Measurements from ENCODE around the gene HTR4.

The HTR4 gene

DNA sequence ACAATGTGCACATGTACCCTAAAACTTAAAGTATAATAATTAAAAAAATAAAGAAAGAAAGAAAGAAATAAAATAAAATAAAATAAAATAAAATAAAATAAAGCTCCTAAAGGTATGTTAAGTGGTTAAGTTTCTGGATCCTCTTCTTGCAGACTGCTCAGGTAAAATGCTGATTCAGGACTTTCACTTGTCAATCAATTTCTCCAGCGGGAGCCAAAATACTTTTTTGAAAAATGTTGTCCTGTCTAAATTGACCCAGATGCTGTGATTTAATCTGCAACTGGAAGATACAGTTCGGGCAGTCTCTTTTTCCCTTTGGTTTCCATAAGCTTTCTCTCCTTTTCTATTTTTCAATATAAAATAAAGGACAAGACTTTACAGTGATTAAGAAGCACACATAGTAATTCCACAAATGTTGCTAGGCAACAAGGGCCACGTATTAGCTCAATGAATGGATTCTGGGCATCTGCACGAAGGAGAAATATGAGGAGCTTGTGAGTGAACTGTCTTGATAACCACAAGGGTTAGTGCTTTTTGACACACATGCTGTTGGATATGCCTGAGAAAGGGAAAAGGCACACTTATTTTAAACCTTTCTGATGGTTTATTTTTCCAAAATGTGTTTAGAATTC, 38.6 kb downstream of the HTR4 start:
- H3K4me3 ChIP-seq (ENCODE audit: low read length in 2 of 2): no peak overlapping the region
- H2BK15ac ChIP-seq (ENCODE audit: low read length): no peak overlapping the region
- no peaks in the 10 kb centered on the region for H3K36me3 ChIP-seq (replicated peaks in 1 of 2; ENCODE audit: control insufficient read depth in 2 of 2, insufficient read depth in 2 of 2, low read length in 2 of 2)
- H3K18ac ChIP-seq (ENCODE audit: low read length): no peak overlapping the region
- H4K91ac ChIP-seq (ENCODE audit: low read depth, low read length, poor library complexity): no peak overlapping the region
- no peak for DNase-seq (ENCODE audit: low spot score)
- H3K9me3 ChIP-seq (replicated peaks in 1 of 2; ENCODE audit: control insufficient read depth in 2 of 2, insufficient read depth in 1 of 2, low read depth in 1 of 2, low read length in 2 of 2): no peaks in the 10 kb centered on the region
- no peak overlapping the region for H2AK5ac ChIP-seq (ENCODE audit: low read depth, low read length)
- no peaks in the 10 kb centered on the region for H3K4me1 ChIP-seq (ENCODE audit: control insufficient read depth in 2 of 2, insufficient read depth in 1 of 2, low read depth in 1 of 2, low read length in 2 of 2)
- H2BK5ac ChIP-seq (ENCODE audit: low read length): no peak overlapping the region
- no peak overlapping the region for H3K23ac ChIP-seq (ENCODE audit: low read depth, low read length, poor library complexity)
- H2AFZ ChIP-seq (ENCODE audit: low read length): no peak overlapping the region
- H2BK120ac ChIP-seq (ENCODE audit: low read depth, low read length): no peak overlapping the region
- no peaks in the 10 kb centered on the region for H3K79me1 ChIP-seq (ENCODE audit: low read depth, low read length)
- H3K4me2 ChIP-seq (ENCODE audit: insufficient read depth, low read length, poor library complexity, severe bottlenecking): no peak overlapping the region
- no peak overlapping the region for H4K8ac ChIP-seq (ENCODE audit: low read depth, low read length)
- no peak overlapping the region for H3K4ac ChIP-seq (ENCODE audit: low read length)
- H3K14ac ChIP-seq (ENCODE audit: low read length): no peak overlapping the region
- no peak overlapping the region for H3K27ac ChIP-seq (replicated peaks; ENCODE audit: low read length)
- H3K27me3 ChIP-seq (ENCODE audit: control insufficient read depth in 3 of 3, insufficient read depth in 3 of 3, low read depth in 1 of 3, low read length in 3 of 3): no peaks in the 10 kb centered on the region
- no peak overlapping the region for H2BK12ac ChIP-seq (ENCODE audit: low read length)
- WGBS, 2 donors (ENCODE audit: extremely low coverage in 2 of 2, insufficient read length in 2 of 2, insufficient replicate concordance in 1 of 2): no CpG with 5 or more reads among the region's 4 CpGs
- H3K9ac ChIP-seq (ENCODE audit: low read depth, low read length, poor library complexity): no peak overlapping the region

DNA sequence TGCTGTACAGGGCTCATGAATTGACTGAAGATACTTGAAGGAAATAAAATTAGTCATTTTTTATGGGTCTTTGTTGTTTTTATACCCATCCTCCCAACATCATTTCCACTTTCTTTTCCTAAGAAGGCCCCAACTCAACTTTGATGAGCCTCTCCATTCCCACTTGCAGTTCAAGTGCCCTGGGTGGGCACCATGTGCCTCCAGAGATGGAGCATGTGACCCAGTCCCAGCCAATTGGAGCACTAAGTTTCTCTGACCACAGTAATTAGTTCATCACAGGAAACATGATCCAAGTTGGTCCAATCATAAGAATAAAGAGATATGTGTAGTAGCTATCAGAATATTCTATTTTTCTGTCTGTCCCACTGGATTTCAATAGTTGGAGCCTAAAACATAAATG, 46.9 kb downstream of the HTR4 start:
- Histone ChIP-seq H2BK15ac (ENCODE audit: low read length) (no peak overlapping the region), H3K4me2 (ENCODE audit: insufficient read depth, low read length, poor library complexity, severe bottlenecking) (no peak overlapping the region), H3K9me3 (replicated peaks in 1 of 2; ENCODE audit: control insufficient read depth in 2 of 2, insufficient read depth in 1 of 2, low read depth in 1 of 2, low read length in 2 of 2) (no peaks in the 10 kb centered on the region), H3K4ac (ENCODE audit: low read length) (no peak overlapping the region), H3K23ac (ENCODE audit: low read depth, low read length, poor library complexity) (no peak overlapping the region), H2BK12ac (ENCODE audit: low read length) (no peak overlapping the region), H3K36me3 (replicated peaks in 1 of 2; ENCODE audit: control insufficient read depth in 2 of 2, insufficient read depth in 2 of 2, low read length in 2 of 2) (no peaks in the 10 kb centered on the region), H3K27me3 (ENCODE audit: control insufficient read depth in 3 of 3, insufficient read depth in 3 of 3, low read depth in 1 of 3, low read length in 3 of 3) (no peaks in the 10 kb centered on the region), H3K27ac (replicated peaks; ENCODE audit: low read length) (no peak overlapping the region), H3K4me3 (ENCODE audit: low read length in 2 of 2) (no peak overlapping the region), H2BK120ac (ENCODE audit: low read depth, low read length) (no peak overlapping the region), H3K9ac (ENCODE audit: low read depth, low read length, poor library complexity) (no peak overlapping the region), H3K79me1 (ENCODE audit: low read depth, low read length) (no peaks in the 10 kb centered on the region), H3K4me1 (ENCODE audit: control insufficient read depth in 2 of 2, insufficient read depth in 1 of 2, low read depth in 1 of 2, low read length in 2 of 2) (no peaks in the 10 kb centered on the region), H2AFZ (ENCODE audit: low read length) (no peak overlapping the region), H4K8ac (ENCODE audit: low read depth, low read length) (no peak overlapping the region), H2AK5ac (ENCODE audit: low read depth, low read length) (no peak overlapping the region), H3K14ac (ENCODE audit: low read length) (no peak overlapping the region), H3K18ac (ENCODE audit: low read length) (no peak overlapping the region), H2BK5ac (ENCODE audit: low read length) (no peak overlapping the region), H4K91ac (ENCODE audit: low read depth, low read length, poor library complexity) (no peak overlapping the region)
- DNase-seq (ENCODE audit: low spot score): no peak

DNA sequence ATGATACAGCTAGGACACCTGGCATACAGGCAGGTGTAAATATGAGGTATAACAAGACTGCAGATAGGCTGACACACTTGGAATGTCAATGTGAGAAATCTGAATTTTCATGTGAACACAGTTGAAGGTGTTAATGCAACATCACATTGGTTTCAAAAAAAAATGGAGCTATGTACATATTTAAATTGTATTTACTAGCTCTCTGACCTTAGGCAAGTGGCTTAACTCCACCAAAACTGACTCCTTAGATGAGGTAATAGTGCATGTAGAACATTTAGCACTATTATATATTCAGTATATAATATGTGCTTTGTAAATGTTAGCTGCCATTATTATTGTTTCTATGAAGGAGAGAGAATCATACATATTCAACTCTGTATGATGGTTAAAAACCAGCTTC, 48.0 kb downstream of the HTR4 start:
- Histone ChIP-seq H3K4ac (ENCODE audit: low read length) (no peak overlapping the region), H3K27ac (replicated peaks; ENCODE audit: low read length) (no peak overlapping the region)

DNA sequence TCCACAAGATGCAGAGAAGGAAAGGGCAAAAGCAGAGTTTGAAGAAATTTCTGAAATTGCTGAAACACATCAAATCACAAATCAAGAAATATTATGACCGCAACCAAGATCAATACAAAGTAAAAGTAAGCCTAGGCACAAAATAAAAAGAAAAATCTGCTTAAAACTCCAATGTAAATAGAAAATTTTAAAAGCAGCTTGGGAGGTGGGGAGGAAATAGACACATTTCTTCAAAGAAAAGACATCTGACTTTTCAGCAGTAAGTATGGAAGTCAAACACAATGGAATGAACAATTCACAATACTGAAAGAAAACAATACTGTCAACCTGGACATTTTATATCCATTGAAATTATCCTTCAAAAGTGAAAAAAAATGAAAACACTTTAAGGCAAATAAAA, 55.1 kb downstream of the HTR4 start:
- Histone ChIP-seq H3K4me3 (ENCODE audit: low read length in 2 of 2) (no peak overlapping the region), H3K4me1 (ENCODE audit: control insufficient read depth in 2 of 2, insufficient read depth in 1 of 2, low read depth in 1 of 2, low read length in 2 of 2) (no peaks in the 10 kb centered on the region), H3K4ac (ENCODE audit: low read length) (no peak overlapping the region), H3K18ac (ENCODE audit: low read length) (no peak overlapping the region), H3K27ac (replicated peaks; ENCODE audit: low read length) (no peak overlapping the region), H2AK5ac (ENCODE audit: low read depth, low read length) (no peak overlapping the region), H3K4me2 (ENCODE audit: insufficient read depth, low read length, poor library complexity, severe bottlenecking) (no peak overlapping the region), H2BK12ac (ENCODE audit: low read length) (no peak overlapping the region), H3K36me3 (replicated peaks in 1 of 2; ENCODE audit: control insufficient read depth in 2 of 2, insufficient read depth in 2 of 2, low read length in 2 of 2) (no peaks in the 10 kb centered on the region), H4K8ac (ENCODE audit: low read depth, low read length) (no peak overlapping the region), H3K9ac (ENCODE audit: low read depth, low read length, poor library complexity) (no peak overlapping the region), H2BK15ac (ENCODE audit: low read length) (no peak overlapping the region), H3K27me3 (ENCODE audit: control insufficient read depth in 3 of 3, insufficient read depth in 3 of 3, low read depth in 1 of 3, low read length in 3 of 3) (no peaks in the 10 kb centered on the region), H3K9me3 (replicated peaks in 1 of 2; ENCODE audit: control insufficient read depth in 2 of 2, insufficient read depth in 1 of 2, low read depth in 1 of 2, low read length in 2 of 2) (no peaks in the 10 kb centered on the region), H2AFZ (ENCODE audit: low read length) (no peak overlapping the region), H3K79me1 (ENCODE audit: low read depth, low read length) (no peaks in the 10 kb centered on the region), H3K14ac (ENCODE audit: low read length) (no peak overlapping the region), H4K91ac (ENCODE audit: low read depth, low read length, poor library complexity) (no peak overlapping the region), H3K23ac (ENCODE audit: low read depth, low read length, poor library complexity) (no peak overlapping the region), H2BK5ac (ENCODE audit: low read length) (no peak overlapping the region), H2BK120ac (ENCODE audit: low read depth, low read length) (no peak overlapping the region)
- no peak for DNase-seq (ENCODE audit: low spot score)
- no CpG with 5 or more reads among the region's 1 CpG for WGBS, 2 donors (ENCODE audit: extremely low coverage in 2 of 2, insufficient read length in 2 of 2, insufficient replicate concordance in 1 of 2)

More for the DNA sequence above, 48.0 kb downstream of the HTR4 start:
- H2AFZ ChIP-seq (ENCODE audit: low read length): no peak overlapping the region
- H3K27me3 ChIP-seq (ENCODE audit: control insufficient read depth in 3 of 3, insufficient read depth in 3 of 3, low read depth in 1 of 3, low read length in 3 of 3): no peaks in the 10 kb centered on the region
- no peak overlapping the region for H3K4me2 ChIP-seq (ENCODE audit: insufficient read depth, low read length, poor library complexity, severe bottlenecking)
- no peak overlapping the region for H3K23ac ChIP-seq (ENCODE audit: low read depth, low read length, poor library complexity)
- no peak overlapping the region for H2BK15ac ChIP-seq (ENCODE audit: low read length)
- no peak overlapping the region for H4K8ac ChIP-seq (ENCODE audit: low read depth, low read length)
- H3K4me3 ChIP-seq (ENCODE audit: low read length in 2 of 2): no peak overlapping the region
- no peak overlapping the region for H3K18ac ChIP-seq (ENCODE audit: low read length)
- no peak overlapping the region for H4K91ac ChIP-seq (ENCODE audit: low read depth, low read length, poor library complexity)
- H3K14ac ChIP-seq (ENCODE audit: low read length): no peak overlapping the region
- H2BK5ac ChIP-seq (ENCODE audit: low read length): no peak overlapping the region
- no peaks in the 10 kb centered on the region for H3K79me1 ChIP-seq (ENCODE audit: low read depth, low read length)
- no peak overlapping the region for H2BK120ac ChIP-seq (ENCODE audit: low read depth, low read length)
- no peaks in the 10 kb centered on the region for H3K4me1 ChIP-seq (ENCODE audit: control insufficient read depth in 2 of 2, insufficient read depth in 1 of 2, low read depth in 1 of 2, low read length in 2 of 2)
- no peak overlapping the region for H2BK12ac ChIP-seq (ENCODE audit: low read length)
- no peak for DNase-seq (ENCODE audit: low spot score)
- no peak overlapping the region for H3K9ac ChIP-seq (ENCODE audit: low read depth, low read length, poor library complexity)
- no peaks in the 10 kb centered on the region for H3K9me3 ChIP-seq (replicated peaks in 1 of 2; ENCODE audit: control insufficient read depth in 2 of 2, insufficient read depth in 1 of 2, low read depth in 1 of 2, low read length in 2 of 2)
- H2AK5ac ChIP-seq (ENCODE audit: low read depth, low read length): no peak overlapping the region
- H3K36me3 ChIP-seq (replicated peaks in 1 of 2; ENCODE audit: control insufficient read depth in 2 of 2, insufficient read depth in 2 of 2, low read length in 2 of 2): no peaks in the 10 kb centered on the region
